ENCODE data around the gene HPCAL1. TPM values are rescaled to one million over a fixed set of nuclear protein-coding genes. Genes with fewer than 3 reads are reported as not detected.

Gene HPCAL1
- total and polyA plus RNA-seq, 8 donors = 14.0 to 571 (median 85.4) TPM

DNA sequence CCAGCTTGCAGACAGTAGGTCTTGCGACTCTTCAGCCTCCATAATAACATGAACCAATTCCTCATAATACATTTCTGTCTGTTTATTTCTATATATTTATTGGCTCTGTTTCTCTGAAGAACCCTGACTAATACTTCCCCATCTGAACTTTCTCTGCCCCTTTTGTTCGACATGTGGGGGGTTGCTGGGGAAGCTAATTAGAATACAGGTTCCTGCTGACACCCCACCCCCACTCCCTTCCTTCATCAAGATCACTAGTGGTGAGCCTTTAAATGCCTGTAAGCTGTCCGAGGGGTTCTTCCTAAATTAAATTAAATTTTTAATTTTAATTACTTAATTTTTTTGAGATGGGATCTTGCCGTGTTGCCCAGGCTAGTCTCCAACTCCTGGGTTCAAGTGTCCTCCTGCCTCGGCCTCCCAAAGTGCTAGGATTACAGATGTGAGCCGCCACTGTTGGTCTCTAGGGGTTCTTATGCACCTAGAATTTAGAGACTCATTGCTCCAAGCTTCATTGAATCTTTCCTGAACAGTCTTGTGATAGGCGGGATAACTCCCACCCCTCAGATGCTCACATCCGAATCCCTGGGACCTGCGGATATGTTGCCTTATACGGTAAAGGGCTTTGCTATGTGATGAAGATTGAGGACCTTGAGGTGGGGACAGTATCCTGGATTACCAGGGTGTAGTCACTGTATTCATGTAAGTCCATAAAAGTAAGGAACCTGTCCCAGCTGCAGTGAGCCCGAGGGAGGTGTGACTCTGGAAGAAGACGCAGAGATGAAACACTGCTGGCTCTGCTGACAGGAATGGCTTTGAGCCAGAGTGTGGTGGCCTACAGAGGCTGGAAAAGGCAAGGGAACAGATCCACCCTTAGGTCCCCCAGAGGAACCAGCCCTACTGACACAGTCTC, 26.2 kb downstream of the HPCAL1 start:
- intact Hi-C loops (cut with DNase I; ENCODE audit: low total_unique reads) = no loop called here
- peak overlapping the region in 4 of 5 donors; percentile 18 to 65 (median 58) for H3K27ac ChIP-seq
- no peaks in the 10 kb centered on the region for H3K9me3 ChIP-seq
- DNase-seq = no peak
- H3K36me3 ChIP-seq = no peaks in the 10 kb centered on the region
- H3K4me1 ChIP-seq = peaks cover 49 to 90% (median 76%) of the 10 kb centered on the region in 4 donors
- no peak overlapping the region for H3K4me3 ChIP-seq
- 87 to 93% (median 89%) methylated on average over 12 of the region's 12 CpGs for WGBS, 5 donors
- H3K27me3 ChIP-seq = no peaks in the 10 kb centered on the region
- no peak for TF ChIP-seq CTCF (IDR thresholded peaks at IDR 0.05)
- TF ChIP-seq POLR2A (IDR thresholded peaks at IDR 0.05) = no peak
- no peak for TF ChIP-seq EP300 (IDR thresholded peaks at IDR 0.05)
- TF ChIP-seq POLR2AphosphoS5 (IDR thresholded peaks at IDR 0.05) = no peak

GRCh38 chr2:10329580-10329879, 26.8 kb downstream of the HPCAL1 start:
- peak overlapping the region in 1 of 4 donors; percentile 35 for H3K4me3 ChIP-seq
- H3K27me3 ChIP-seq = no peaks in the 10 kb centered on the region
- WGBS, 5 donors = 54 to 67% (median 66%) methylated on average over 6 of the region's 6 CpGs
- H3K36me3 ChIP-seq = no peaks in the 10 kb centered on the region
- peak overlapping the region in 4 of 5 donors; percentile 18 to 65 (median 58) for H3K27ac ChIP-seq
- H3K4me1 ChIP-seq = peaks cover 49 to 84% (median 74%) of the 10 kb centered on the region in 4 donors
- no peak for TF ChIP-seq CTCF (IDR thresholded peaks at IDR 0.05)
- no peak for TF ChIP-seq EP300 (IDR thresholded peaks at IDR 0.05)
- TF ChIP-seq POLR2A (IDR thresholded peaks at IDR 0.05) = no peak
- no peak for TF ChIP-seq POLR2AphosphoS5 (IDR thresholded peaks at IDR 0.05)
- H3K9me3 ChIP-seq = no peaks in the 10 kb centered on the region
- intact Hi-C loops (cut with DNase I; ENCODE audit: low total_unique reads) = no loop called here
- no peak for DNase-seq

GRCh38 chr2:10329880-10330699, 27.4 kb downstream of the HPCAL1 start:
- H3K4me3 ChIP-seq = peak overlapping the region in 2 of 4 donors; percentile 12 to 35
- intact Hi-C loops (cut with DNase I; ENCODE audit: low total_unique reads) = no loop called here
- H3K27me3 ChIP-seq = no peaks in the 10 kb centered on the region
- DNase-seq = peak in 1 of 2 donors; percentile 68
- peaks cover 49 to 82% (median 72%) of the 10 kb centered on the region in 4 donors for H3K4me1 ChIP-seq
- 58 to 69% (median 66%) methylated on average over 21 of the region's 21 CpGs for WGBS, 5 donors
- peaks cover 0 to 5% (median 2%) of the 10 kb centered on the region in 4 donors for H3K36me3 ChIP-seq
- no peak for TF ChIP-seq CTCF (IDR thresholded peaks at IDR 0.05)
- no peak for TF ChIP-seq POLR2A (IDR thresholded peaks at IDR 0.05)
- no peak for TF ChIP-seq POLR2AphosphoS5 (IDR thresholded peaks at IDR 0.05)
- TF ChIP-seq EP300 (IDR thresholded peaks at IDR 0.05) = no peak
- H3K9me3 ChIP-seq = peaks cover 0 to 3% (median 2%) of the 10 kb centered on the region in 4 donors
- peak overlapping the region; percentile 19 to 73 (median 59) for H3K27ac ChIP-seq

GRCh38 chr2:10330700-10331026, 28.0 kb downstream of the HPCAL1 start:
- Histone ChIP-seq H3K9me3 (peaks cover 0 to 7% (median 5%) of the 10 kb centered on the region in 4 donors), H3K4me1 (peaks cover 46 to 77% (median 66%) of the 10 kb centered on the region in 4 donors), H3K27me3 (no peaks in the 10 kb centered on the region), H3K27ac (peak overlapping the region; percentile 19 to 73 (median 59)), H3K36me3 (peaks cover 0 to 9% (median 7%) of the 10 kb centered on the region in 4 donors), H3K4me3 (peak overlapping the region; percentile 1 to 35 (median 14))
- intact Hi-C loops (cut with DNase I; ENCODE audit: low total_unique reads) = no loop called here
- TF ChIP-seq POLR2AphosphoS5 (IDR thresholded peaks at IDR 0.05) = no peak
- no peak for TF ChIP-seq EP300 (IDR thresholded peaks at IDR 0.05)
- no peak for TF ChIP-seq CTCF (IDR thresholded peaks at IDR 0.05)
- no peak for TF ChIP-seq POLR2A (IDR thresholded peaks at IDR 0.05)
- no peak for DNase-seq
- 62 to 71% (median 65%) methylated on average over 9 of the region's 9 CpGs for WGBS, 5 donors
